Measurements from ENCODE around the gene RAVER1.

RAVER1 gene

DNA sequence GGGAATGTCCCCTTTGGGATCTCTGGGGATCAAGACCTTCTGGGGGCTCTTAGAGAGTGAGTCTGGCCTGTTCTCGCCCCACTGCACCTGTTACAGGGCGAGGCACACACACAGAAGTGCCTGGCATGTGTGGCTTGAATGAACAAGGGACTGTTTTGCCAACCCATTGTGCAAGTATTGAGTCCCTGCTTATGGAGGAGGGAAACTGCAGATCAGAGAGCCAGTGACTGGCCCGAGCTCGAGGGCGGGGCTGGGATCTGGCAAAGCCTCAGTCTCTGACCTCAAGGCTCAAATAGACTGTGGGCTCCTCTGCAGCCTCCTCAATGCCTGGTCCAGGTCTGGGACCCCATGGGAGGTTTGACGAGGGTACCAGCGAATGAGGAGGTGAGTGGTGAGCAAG, 5.5 kb downstream of the RAVER1 start:
- no peak overlapping the region for H2AFZ ChIP-seq (ENCODE audit: low read length)
- TF ChIP-seq EZH2phosphoT487 (IDR thresholded peaks at IDR 0.05; ENCODE audit: borderline replicate concordance): no peak
- no peak for TF ChIP-seq CTCF (conservative IDR thresholded peaks at IDR 0.05; ENCODE audit: low read length)
- H3K4me2 ChIP-seq (ENCODE audit: low read depth, low read length, poor library complexity, severe bottlenecking): no peak overlapping the region
- H3K27me3 ChIP-seq (ENCODE audit: insufficient read depth, low read length, poor library complexity, severe bottlenecking): no peaks in the 10 kb centered on the region
- peaks cover 46% of the 10 kb centered on the region for H4K20me1 ChIP-seq (ENCODE audit: insufficient read depth, low read length, poor library complexity, severe bottlenecking)
- H3K9me3 ChIP-seq (ENCODE audit: insufficient read depth, low read depth, low read length): no peaks in the 10 kb centered on the region
- H3K9ac ChIP-seq (ENCODE audit: low read depth, low read length, poor library complexity, severe bottlenecking): no peak overlapping the region
- H3K79me2 ChIP-seq (ENCODE audit: insufficient read depth, low read length): peaks cover 58% of the 10 kb centered on the region
- H3K4me1 ChIP-seq (ENCODE audit: insufficient read depth, low read length, poor library complexity, severe bottlenecking): peaks cover 15% of the 10 kb centered on the region
- H3K9me2 ChIP-seq (replicated peaks; ENCODE audit: low read depth, low read length): no peaks in the 10 kb centered on the region
- H3K36me3 ChIP-seq (ENCODE audit: insufficient read depth, low read length): peaks cover 73% of the 10 kb centered on the region
- H3K4me3 ChIP-seq (ENCODE audit: low read length, poor library complexity, severe bottlenecking): no peak overlapping the region
- H3F3A ChIP-seq (ENCODE audit: low read depth): no peaks in the 10 kb centered on the region

GRCh38 chr19:10325732-10326131, 7.6 kb downstream of the RAVER1 start:
- Histone ChIP-seq H3K36me3 (ENCODE audit: insufficient read depth, low read length) (peaks cover 94% of the 10 kb centered on the region), H3K27me3 (ENCODE audit: insufficient read depth, low read length, poor library complexity, severe bottlenecking) (no peaks in the 10 kb centered on the region), H3K9me2 (replicated peaks; ENCODE audit: low read depth, low read length) (no peaks in the 10 kb centered on the region), H2AFZ (ENCODE audit: low read length) (no peak overlapping the region), H4K20me1 (ENCODE audit: insufficient read depth, low read length, poor library complexity, severe bottlenecking) (peaks cover 32% of the 10 kb centered on the region), H3K9me3 (ENCODE audit: insufficient read depth, low read depth, low read length) (no peaks in the 10 kb centered on the region), H3K9ac (ENCODE audit: low read depth, low read length, poor library complexity, severe bottlenecking) (no peak overlapping the region), H3K79me2 (ENCODE audit: insufficient read depth, low read length) (peaks cover 39% of the 10 kb centered on the region), H3K4me2 (ENCODE audit: low read depth, low read length, poor library complexity, severe bottlenecking) (no peak overlapping the region), H3K4me3 (ENCODE audit: low read length, poor library complexity, severe bottlenecking) (no peak overlapping the region), H3K4me1 (ENCODE audit: insufficient read depth, low read length, poor library complexity, severe bottlenecking) (peaks cover 5% of the 10 kb centered on the region), H3F3A (ENCODE audit: low read depth) (no peaks in the 10 kb centered on the region)
- TF ChIP-seq CTCF (conservative IDR thresholded peaks at IDR 0.05; ENCODE audit: low read length) (no peak), EZH2phosphoT487 (IDR thresholded peaks at IDR 0.05; ENCODE audit: borderline replicate concordance) (no peak)

DNA sequence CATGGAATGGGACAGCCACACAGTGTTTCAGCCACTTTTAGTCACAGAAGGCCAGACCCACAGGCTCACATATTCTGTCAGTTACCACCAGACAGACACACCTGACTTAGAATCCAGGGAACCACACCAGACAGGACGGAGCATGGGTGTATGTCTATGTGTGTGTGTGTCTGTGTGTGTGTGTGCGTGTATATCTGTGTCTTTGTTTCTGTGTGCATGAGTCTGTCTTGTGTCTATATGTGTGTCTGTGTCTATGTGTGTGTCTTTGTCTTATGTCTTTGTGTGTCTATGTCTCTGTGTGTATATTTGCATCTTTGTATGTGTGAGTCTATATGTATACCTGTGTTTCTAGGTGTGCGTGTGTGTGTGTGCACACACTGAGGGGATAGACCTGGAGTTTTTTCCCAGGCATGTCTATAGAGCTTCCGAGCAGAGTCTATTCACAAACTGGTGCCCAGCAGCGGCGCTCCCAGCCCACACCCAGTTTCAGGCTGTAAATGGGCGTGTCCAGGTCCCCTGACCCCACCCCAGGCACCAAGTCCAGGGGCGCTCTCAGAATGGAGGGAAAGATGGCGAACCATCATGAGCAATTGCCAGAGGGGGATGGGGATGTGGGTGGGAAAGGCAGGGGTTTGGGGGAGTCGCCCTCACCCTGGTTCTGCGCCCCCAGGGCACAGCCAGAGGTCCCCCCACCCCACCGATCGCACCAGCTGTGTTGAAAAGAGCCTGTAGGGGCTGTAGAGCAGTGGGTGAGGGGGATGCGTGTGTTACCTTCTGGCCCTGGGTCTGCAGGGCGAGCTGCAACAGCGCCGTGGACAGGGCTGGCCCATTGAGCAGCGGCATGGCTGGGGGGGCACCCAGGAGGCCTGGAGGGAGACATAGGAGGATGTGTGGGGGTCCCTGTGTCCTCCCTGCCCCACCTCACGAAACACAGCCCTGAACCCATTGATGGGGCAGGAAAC, 11.2 kb downstream of the RAVER1 start:
- Histone ChIP-seq H3K27me3 (ENCODE audit: insufficient read depth, low read length, poor library complexity, severe bottlenecking) (no peaks in the 10 kb centered on the region), H3K4me2 (ENCODE audit: low read depth, low read length, poor library complexity, severe bottlenecking) (no peak overlapping the region), H4K20me1 (ENCODE audit: insufficient read depth, low read length, poor library complexity, severe bottlenecking) (peaks cover 3% of the 10 kb centered on the region), H3K4me3 (ENCODE audit: low read length, poor library complexity, severe bottlenecking) (no peak overlapping the region), H3K9me3 (ENCODE audit: insufficient read depth, low read depth, low read length) (no peaks in the 10 kb centered on the region), H2AFZ (ENCODE audit: low read length) (no peak overlapping the region), H3K79me2 (ENCODE audit: insufficient read depth, low read length) (peaks cover 3% of the 10 kb centered on the region; the same call in 1 of the 2 replicates), H3K4me1 (ENCODE audit: insufficient read depth, low read length, poor library complexity, severe bottlenecking) (no peaks in the 10 kb centered on the region), H3K36me3 (ENCODE audit: insufficient read depth, low read length) (peaks cover 92% of the 10 kb centered on the region), H3K9me2 (replicated peaks; ENCODE audit: low read depth, low read length) (no peaks in the 10 kb centered on the region), H3K9ac (ENCODE audit: low read depth, low read length, poor library complexity, severe bottlenecking) (no peak overlapping the region), H3F3A (ENCODE audit: low read depth) (0 out of 2 replicates have a peak, but pooled peaks cover 2% of the 10 kb centered on the region)
- TF ChIP-seq EZH2phosphoT487 (IDR thresholded peaks at IDR 0.05; ENCODE audit: borderline replicate concordance) (no peak), CTCF (conservative IDR thresholded peaks at IDR 0.05; ENCODE audit: low read length) (no peak)

Measured in Loucy (cell line).